ENCODE results near the gene GGACT.

- TF ChIP-seq SIN3A (IDR thresholded peaks at IDR 0.05; ENCODE audit: borderline replicate concordance, insufficient read depth, low read length) (no peak), TAF1 (IDR thresholded peaks at IDR 0.05; ENCODE audit: borderline replicate concordance, insufficient read depth, low read length) (no peak), FOXP2 (optimal IDR thresholded peaks at IDR 0.05; ENCODE audit: borderline replicate concordance, extremely low read depth, extremely low read length, insufficient read depth) (no peak), POLR2AphosphoS5 (IDR thresholded peaks at IDR 0.05; ENCODE audit: low read depth, low read length) (no peak), REST (IDR thresholded peaks at IDR 0.05; ENCODE audit: insufficient read depth in 1 of 2, low read depth in 2 of 2, low read length in 2 of 2) (no peak)
Measured at GRCh38 chr13:100560498-100561157, 28.0 kb downstream of the GGACT start.
